GM18867 (cell line): ENCODE data around the gene CFAP90.

Experiments
- ATAC-seq: cut with Tn5 transposase; IDR thresholded peaks from one replicate; pipeline ENCODE4 v1.9.1; 2021; ENCODE audit warnings: mild to moderate bottlenecking, moderate library complexity; ENCODE audit not compliant: unreplicated experiment

The CFAP90 gene

DNA sequence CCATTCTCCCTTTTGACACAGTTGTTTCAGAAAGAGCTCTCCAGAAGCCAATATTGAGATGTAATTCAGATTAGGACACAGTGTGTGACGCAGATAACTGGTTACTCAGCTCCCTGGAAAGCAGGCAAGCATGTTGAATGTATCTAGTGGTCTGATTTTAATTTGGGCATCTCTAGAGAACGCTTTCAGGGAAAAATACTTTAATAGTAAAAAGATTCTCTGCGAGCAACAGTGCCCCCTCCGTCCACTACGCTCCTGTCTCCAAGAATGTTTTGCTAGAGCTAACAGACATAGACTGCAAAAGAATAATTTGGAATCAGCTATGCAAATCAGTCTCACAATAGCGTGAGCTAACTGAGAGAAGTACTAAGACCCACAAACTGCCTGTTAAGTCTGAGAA is 23.3 kb downstream of the CFAP90 start:
- no peak for ATAC-seq

DNA sequence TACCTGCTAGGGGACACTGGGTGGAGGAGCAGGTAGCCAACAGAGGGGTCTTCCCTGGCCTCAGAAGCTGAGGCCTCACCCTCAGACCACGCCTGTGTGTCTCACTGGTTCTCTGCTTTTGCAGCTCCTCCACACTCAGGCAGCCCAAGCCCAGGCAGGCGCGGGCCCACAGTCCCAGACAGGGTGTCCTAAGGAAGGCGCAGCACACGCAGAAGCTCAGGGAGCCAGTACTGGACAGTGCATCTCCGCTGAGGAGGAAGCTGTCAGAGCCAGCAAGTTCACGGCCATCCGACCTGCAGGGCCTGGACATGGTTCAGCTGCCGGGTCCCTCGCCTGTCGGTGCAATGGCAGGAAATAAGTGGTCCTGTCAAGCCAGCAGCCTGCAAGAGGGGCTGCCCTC is 25.3 kb downstream of the CFAP90 start:
- no peak for ATAC-seq

DNA sequence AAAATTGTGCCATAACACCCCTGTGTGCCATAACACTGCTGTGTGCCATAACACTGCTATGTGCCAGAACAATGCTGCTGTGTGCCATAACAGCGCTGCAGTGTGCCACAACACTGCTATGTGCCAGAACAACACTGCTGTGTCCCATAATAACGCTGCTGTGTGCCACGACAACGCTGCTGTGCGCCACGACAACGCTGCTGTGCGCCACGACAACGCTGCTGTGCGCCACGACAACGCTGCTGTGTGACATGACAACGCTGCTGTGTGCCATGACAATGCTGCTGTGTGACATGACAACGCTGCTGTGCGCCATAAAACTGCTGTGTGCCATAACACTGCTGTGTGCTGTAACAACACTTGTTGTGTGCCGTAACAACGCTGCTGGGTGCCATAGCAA is 25.9 kb downstream of the CFAP90 start:
- no peak for ATAC-seq

DNA sequence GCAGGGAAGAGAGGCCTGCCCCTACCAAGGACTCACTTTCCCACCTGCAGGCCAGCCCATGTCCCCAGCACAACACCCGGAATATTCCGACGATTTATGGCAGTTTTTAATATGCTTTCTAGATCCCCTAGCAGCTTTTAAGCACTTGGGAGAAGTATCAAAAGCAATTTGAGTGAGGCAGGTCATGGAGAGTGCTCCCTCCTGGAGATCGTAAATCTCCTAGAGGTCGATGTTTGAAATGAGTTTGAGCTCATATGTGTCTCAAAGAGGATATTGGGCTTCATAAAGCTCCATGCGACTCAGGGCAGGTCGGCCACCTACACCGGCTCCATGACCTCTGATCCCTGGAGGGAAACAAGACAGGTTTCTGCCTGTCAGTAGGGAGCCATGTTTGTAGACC is 27.3 kb downstream of the CFAP90 start:
- no peak for ATAC-seq

DNA sequence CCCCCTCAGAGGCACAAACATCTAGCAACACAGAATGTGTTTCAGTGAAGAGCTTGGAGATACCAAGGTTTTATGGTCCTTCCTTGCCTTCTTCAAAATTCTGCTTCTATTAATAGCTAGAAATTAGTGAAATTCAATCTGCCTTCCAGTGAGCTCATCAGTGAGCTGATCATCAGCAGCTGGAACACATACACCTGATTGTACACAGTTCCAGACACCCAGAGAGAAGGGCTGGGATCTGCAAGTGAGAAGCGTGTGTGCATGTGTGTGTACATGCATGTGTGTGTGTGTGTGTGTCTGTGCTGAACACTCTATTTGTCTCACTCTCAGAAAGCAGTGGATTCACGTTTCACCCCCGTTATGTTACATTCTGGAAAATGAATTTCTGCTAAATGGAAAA is 28.5 kb downstream of the CFAP90 start:
- no peak for ATAC-seq

DNA sequence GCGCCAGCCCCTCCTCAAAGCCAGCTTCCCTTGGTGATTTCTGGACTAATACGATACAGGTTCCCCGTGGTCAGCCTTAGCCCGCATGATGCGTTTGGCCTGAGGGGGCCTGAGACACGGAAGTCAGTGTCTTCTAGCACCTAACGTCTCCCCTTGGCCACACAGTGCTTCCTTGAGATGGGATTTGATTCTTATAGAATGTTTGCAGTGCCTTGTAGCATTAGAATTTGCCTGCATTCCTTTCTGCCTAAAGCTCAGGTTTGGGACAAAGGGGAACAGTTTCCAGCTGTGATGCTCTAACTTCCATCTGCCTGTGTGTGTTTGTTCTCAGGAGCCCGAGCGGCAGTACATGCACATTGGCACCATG is 34.4 kb downstream of the CFAP90 start:
- peak; percentile 19 for ATAC-seq

DNA sequence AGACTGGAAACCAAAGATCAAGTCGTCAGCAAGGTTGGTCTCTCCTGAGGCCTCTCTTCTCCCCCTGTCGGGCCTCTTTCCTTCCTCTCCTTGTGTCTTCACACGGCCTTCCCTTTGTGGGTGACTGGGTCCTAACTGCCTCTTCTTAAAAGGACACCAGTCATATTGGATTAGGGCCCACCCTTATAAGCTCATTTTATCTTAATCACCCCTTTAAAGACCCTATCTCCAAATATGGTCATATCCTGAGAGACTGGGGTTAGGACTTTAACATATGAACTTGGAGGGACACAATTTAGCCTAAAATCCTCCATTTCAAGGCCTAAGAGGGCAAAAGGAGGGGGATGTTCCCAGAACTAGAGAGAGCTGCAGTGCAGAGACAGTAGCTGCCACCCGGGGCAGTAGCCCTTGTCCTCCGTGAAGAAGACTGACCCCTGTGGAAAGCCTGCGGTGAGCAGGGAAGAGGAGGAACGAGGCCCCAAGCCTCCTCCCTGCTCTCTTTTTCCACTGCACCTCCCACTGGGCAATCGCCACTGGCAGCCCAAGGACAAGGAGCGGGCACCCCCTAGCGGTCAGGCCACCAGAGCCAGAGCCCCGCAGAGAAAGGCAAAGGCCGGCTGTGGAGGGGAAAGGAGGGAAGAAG is 34.9 kb downstream of the CFAP90 start:
- peak; percentile 97 for ATAC-seq

DNA sequence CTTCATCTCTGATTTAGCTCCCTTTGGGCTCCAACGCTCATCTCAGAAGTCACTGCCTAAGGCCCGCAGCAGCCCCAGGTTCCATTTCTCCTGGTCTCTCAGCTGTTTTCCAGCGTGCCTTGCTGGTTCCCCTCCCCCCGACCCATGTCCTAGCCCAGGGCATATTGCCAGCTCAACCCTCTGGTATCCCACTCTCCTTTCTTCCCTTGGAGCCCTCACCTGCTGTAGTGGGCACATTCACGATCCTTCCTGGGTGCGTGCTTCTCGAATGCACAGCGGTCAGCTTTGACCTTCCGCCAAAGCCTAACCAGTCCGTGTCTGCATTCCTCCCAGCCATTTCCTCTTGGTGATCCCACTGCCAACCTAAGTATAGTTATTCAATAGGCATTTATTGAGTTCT is 36.1 kb downstream of the CFAP90 start:
- no peak for ATAC-seq

DNA sequence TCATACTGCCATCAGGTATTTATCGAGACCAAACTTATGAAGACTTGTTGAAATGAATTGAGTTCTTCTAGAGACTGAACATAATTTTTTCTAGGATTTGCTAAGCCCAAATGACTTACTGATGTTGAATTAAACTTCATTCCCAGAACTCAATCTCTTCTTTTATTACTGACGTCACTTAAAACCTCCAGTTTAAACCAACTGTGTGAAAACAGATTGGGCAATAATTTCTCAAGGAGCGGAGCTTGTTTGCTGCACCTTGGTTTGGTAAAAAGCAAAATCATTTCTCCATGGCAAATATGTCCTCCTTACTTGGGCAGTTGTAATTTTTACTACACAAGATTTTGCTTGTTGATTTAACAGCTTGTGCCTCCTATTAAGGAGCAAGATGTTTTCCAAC is 37.4 kb downstream of the CFAP90 start:
- no peak for ATAC-seq

DNA sequence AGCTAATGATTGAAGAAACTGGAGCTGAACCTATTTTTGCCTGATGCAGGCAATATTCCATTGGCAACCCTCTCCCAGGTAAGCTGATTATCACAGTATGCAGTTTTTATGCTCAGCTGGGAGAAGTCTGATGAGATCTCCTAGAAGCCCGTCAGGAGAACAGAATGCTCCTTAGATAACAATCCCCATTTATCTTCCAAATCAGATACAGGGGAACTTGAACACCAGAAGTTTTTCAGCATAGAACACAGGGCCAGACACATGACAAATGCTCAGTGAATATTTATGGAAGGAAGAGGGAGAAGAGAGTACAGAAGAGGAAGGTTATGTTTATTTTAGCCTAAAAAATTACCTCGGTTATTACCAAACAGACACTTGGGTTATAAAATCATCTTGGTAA is 37.9 kb downstream of the CFAP90 start:
- no peak for ATAC-seq

DNA sequence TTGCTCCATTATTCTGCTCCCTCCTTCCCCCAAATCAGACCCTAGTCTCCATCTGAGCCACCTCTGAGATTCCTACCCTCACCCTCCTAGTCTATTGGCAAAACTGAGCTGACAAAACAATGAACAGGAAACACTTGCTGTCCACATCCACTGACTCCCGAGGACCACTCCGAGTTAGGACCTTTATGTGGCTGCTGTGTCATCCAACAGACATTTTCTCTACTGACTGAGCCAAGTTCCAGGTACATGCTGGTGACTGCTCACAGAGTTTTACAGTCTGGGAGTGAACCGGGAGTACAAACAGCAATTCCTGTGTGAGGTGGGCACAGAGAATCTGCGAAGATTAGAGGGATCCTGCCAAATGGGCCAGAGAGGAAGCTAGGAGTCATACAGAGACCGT is 39.2 kb downstream of the CFAP90 start:
- ATAC-seq = no peak

DNA sequence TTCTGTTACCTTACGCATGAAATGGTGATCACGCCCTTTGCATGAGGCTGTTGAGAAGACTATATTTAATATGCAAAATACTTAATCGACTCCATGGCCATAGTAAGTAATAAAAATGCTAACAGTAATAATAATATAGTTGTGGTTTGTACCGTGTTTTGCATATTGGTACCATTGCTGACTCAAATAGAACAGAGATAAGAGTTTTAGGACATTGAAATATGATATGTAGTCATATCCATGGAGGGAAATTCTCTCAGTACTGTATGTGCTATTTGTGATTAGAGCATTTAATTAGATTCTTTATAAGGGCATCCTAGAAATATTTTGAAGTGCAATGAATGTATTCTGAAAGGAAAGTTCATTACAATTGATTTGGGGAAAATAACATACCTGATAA is 41.9 kb downstream of the CFAP90 start:
- no peak for ATAC-seq

DNA sequence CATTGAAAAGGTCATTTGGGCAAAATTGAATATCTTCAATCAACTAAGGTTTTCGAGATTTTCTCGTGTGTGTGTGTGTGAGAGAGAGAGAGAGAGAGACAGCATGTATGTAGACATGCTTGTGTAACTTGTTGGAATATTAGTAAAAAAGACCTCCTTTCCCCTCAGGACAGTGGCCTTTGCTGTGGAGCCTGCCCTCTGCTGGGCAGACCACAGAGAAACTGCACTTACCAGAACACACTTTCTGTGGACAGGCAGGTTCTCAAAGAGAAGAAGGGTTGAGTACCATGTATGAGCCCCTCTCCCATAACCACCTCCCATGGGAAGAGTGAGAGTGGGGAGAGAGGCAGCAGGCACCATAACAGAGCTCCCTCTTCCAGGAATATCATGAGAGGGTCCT is 45.6 kb downstream of the CFAP90 start:
- no peak for ATAC-seq

DNA sequence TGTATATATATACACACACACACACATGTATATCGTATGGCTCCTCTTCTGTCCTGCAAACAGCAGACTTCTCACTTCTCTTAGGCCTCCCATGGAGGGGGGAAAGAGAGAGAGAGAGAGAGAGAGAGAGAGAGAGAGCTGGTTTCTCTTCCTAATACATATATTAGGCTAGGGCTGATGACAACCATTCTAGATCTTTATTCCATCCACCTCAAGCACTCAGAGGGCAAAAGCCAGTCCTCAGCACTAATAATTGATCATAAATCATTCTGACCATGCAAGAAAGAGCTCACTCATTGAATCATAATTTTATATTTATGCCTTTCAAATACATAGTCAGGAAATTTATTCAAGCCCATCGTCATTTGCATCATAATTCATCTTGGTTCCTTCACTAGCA is 47.0 kb downstream of the CFAP90 start:
- no peak for ATAC-seq

DNA sequence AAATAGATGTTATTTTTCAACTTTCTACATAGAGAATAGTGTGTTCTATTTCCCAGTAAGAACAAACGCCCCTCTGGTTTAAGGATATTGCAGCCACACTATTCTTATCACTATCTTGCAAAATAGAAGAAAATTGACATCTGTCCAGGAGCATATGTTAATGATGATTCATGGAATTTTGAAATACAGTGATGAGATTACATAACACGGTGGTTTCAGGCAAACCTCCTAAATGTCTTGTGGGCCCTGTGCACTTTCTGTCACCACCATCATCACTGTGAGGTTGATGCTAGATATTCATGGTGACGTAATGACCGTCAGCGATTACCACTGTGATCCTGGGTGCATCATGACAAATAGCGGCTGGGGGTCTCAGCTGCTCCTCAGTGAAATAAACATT is 48.1 kb downstream of the CFAP90 start:
- ATAC-seq = no peak

DNA sequence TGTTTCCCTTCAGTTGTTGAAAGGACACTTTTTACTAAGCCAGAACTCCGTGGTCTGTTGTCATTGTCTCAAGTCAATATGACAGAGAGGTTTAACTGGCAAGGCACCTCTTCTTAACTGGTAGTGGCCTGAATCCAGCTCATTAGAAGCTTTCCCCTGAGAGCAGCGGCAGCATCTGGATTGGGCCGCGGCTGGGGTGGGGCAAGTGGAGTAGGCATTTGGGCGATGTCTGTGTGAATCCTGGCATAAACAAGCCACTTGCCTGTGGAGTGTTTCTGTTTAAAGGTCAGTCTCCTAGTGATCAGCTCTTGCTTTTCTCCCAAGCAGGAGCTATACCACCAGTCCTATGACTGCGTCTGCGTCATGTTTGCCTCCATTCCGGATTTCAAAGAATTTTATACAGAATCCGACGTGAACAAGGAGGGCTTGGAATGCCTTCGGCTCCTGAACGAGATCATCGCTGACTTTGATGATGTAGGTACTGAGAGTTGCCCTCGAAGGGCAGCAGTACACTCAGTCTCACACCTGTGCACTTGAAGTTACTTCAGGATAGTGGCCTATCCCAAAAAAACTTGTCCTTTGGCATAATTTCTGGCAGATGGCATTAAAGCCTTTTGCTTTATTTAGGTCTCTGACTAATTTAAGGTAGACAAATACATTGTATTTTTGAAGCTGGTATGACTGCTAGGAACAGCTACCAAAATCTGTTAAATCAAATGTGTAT is 48.9 kb downstream of the CFAP90 start:
- no peak for ATAC-seq

DNA sequence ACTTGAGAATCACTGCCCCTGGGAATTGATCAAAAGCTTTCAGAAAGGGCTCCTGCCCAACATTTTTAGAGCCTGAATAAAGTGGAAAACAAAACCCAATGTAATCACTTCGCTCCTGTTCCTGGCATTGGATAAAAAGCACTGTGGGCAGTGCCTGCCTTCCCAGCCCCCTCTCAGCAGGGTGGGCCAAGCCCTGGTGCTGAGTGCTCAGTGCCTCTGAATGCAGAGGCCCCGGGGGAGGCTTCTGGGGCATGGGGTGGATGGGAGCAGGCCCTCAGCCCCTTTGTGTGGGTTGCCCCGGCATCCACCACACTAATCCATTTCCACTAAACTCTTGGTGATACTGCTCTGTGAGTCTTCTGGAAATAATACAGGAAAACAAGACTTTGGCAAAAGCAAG is 55.6 kb downstream of the CFAP90 start:
- no peak for ATAC-seq

DNA sequence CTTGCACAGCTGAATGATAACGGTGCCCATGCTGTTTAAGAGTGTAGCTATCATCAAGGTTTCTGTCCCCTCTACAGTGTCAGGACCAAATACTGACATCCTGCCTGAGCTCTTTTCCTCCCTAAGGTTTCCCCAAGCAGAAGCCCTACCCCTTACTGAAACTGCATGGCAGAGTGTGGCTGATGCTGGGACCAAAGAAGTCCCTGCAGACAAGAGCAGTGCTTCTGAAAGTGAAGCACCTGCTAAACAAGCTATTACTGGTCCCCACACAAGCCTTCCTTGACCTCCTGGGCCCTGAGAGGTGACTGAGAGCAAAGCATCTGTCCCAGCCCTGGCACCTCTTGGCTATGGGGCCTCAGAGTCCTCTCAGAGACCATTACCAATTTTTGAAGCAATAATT is 56.1 kb downstream of the CFAP90 start:
- ATAC-seq = peak; percentile 22

DNA sequence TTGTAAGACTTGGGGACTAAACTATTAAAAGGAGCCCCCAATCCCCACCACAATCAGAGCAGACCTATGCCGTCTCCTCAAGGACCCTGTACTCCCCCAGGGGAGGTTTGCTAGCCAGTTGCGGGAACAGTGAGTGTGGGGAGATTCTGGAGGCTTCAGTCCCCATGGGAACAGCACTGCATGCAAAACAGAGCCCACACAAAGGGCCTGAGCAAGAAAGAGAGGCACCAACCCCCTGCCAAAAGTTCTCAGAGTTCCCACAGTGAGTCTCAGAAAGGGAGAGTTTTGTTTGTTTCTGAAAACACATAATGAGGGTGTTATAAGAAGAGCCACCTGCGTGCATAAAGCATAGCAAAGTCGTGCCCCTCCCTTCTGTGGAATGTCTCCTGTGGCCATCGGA is 56.6 kb downstream of the CFAP90 start:
- ATAC-seq = peak; percentile 76

DNA sequence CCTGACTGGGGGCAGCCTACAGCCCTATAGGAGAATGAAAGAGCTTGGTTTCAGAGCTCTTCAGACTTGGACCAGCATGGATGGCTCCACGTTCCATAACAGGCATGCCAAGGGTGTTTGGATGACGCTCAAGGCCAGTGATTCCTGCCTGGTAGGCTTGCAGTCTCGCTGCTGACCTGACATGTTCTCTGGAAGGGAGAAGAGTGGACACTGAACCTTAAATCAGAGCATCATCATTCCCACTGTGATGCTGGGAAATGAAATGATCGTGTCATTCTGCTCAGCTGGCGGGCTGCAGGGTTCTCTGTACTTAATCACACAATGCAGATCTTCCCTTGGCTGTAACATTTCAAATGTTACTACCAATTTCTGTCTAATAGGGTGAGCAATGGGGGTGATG is 57.0 kb downstream of the CFAP90 start:
- peak; percentile 9 for ATAC-seq

DNA sequence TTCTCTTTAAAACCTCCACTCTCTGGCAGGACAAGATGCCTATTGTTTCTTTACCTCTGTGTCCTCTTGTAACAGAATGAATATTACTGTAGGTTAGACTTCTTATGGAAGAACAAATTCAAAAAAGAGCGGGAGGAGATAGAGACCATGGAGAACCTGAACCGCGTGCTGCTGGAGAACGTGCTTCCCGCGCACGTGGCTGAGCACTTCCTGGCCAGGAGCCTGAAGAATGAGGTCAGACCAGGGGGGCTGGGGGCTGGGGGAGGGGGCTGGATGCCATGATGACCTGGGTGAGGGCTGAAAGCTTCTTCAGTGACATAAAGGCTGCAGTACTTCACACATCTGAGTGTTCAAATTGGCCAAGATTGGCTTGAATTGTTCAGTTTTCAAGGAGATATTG is 61.4 kb downstream of the CFAP90 start:
- no peak for ATAC-seq

DNA sequence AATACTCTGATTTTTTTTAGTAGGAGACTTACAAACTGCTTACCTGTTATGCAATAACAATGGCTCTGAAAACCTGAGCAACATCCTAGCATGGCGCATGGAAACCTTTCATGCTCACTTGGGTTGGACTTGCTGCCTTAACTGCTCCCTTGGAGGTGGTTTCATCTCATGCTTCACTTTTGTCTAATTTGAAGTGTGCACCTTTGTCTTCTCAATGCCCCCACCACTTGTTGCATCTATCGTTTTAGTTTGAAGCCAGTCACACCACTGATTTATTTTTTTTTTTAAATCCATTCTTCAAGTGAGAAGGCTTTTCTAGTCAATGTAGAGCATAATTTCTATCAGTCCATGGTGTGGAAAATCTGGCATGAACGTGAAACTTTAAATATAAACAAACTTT is 63.2 kb downstream of the CFAP90 start:
- ATAC-seq = no peak
